Endodermal cell (in vitro differentiated cells): Measurements from ENCODE around the gene A1CF. TPM values are rescaled to one million over a fixed set of nuclear protein-coding genes. Genes with fewer than 3 reads are reported as not detected.
"Not testable (repeated sequence)": the region's sequence is repeated elsewhere in the genome, so short reads cannot be mapped to it uniquely, and the experiment has no call there.

Experiments
- DNase-seq: peaks from one replicate; pipeline ENCODE4 v3.0.0-alpha.2; 2017
- H3K27ac ChIP-seq: 2 replicates; pipeline ENCODE4 v1.5.1; 2013; ENCODE audit warnings: mild to moderate bottlenecking, low read depth, low read length, moderate library complexity
- H3K27me3 ChIP-seq: 2 replicates; pipeline ENCODE4 v1.6.1; 2013; ENCODE audit warnings: mild to moderate bottlenecking, low read length, moderate library complexity; ENCODE audit not compliant: insufficient read depth, control insufficient read depth, poor library complexity, severe bottlenecking
- H3K36me3 ChIP-seq: 2 replicates; pipeline ENCODE4 v1.7.0; 2013; ENCODE audit warnings: mild to moderate bottlenecking, low read length, moderate library complexity; ENCODE audit not compliant: control insufficient read depth, insufficient read depth
- H3K4me1 ChIP-seq: one replicate; pipeline ENCODE4 v1.7.0; 2013; ENCODE audit warnings: low read length; ENCODE audit not compliant: control insufficient read depth, insufficient read depth
- H3K4me3 ChIP-seq: 2 replicates; pipeline ENCODE4 v1.5.1; 2013; ENCODE audit warnings: mild to moderate bottlenecking, low read length, moderate library complexity
- H3K9ac ChIP-seq: 2 replicates; pipeline ENCODE4 v1.6.1; 2013; ENCODE audit warnings: mild to moderate bottlenecking, low read length, moderate library complexity; ENCODE audit not compliant: poor library complexity, severe bottlenecking; ENCODE audit errors: extremely low read depth
- H3K9me3 ChIP-seq: 2 replicates; pipeline ENCODE4 v1.6.1; 2013; ENCODE audit warnings: mild to moderate bottlenecking, low read length, moderate library complexity; ENCODE audit not compliant: control insufficient read depth
- H3K27ac Mint-ChIP-seq: 2 replicates; pipeline ENCODE4 v1.8.0; 2020; ENCODE audit warnings: mixed read lengths
- H3K27me3 Mint-ChIP-seq: 2 replicates; pipeline ENCODE4 v1.8.0; 2021; ENCODE audit warnings: mild to moderate bottlenecking, mixed read lengths; ENCODE audit not compliant: insufficient read depth
- H3K36me3 Mint-ChIP-seq: 2 replicates; pipeline ENCODE4 v1.8.0; 2020; ENCODE audit warnings: low read depth, mixed read lengths
- H3K4me1 Mint-ChIP-seq: 2 replicates; pipeline ENCODE4 v1.8.0; 2020; ENCODE audit warnings: mixed read lengths
- H3K4me3 Mint-ChIP-seq: 2 replicates; pipeline ENCODE4 v1.8.0; 2020; ENCODE audit warnings: mild to moderate bottlenecking, moderate library complexity, mixed read lengths
- H3K9me3 Mint-ChIP-seq: 2 replicates; pipeline ENCODE4 v1.8.0; 2020; ENCODE audit warnings: mild to moderate bottlenecking, mixed read lengths
- WGBS, 2 experiments: methylation state at CpG; one replicate each; pipeline versions ENCODE4 v1.1.5 to v1.1.7; 2013; ENCODE audit warnings: missing lambda C conversion rate in 2 of 2, mixed read lengths in 1 of 2; ENCODE audit not compliant: insufficient coverage in 1 of 2, insufficient read length in 1 of 2; 5-methylcytosine and 5-hydroxymethylcytosine counted together
- total RNA-seq, 2 donors: library from RNA; stranded (reverse); fragmentation: NEBNext Ultra II Directional in 1 of 2; extraction: Animal tissue kit (Norgen Biotek cat#: 25700) in 1 of 2; gene quantifications; 2 replicates in 1 of 2; 3 replicates in 1 of 2; pipeline ENCODE4 v1.2.1, GENCODE V29; 2021
- TF ChIP-seq, protein P1 (sequence below): fragments of 200-600 bp; sonication (generic); conservative IDR thresholded peaks from 2 replicates; pipeline ENCODE4 v1.5.0; 2021; ENCODE audit warnings: antibody characterized with exemption, mild to moderate bottlenecking

A1CF gene
- total RNA-seq, 2 donors from 2014 or later: 0.33 to 1.9 TPM

DNA sequence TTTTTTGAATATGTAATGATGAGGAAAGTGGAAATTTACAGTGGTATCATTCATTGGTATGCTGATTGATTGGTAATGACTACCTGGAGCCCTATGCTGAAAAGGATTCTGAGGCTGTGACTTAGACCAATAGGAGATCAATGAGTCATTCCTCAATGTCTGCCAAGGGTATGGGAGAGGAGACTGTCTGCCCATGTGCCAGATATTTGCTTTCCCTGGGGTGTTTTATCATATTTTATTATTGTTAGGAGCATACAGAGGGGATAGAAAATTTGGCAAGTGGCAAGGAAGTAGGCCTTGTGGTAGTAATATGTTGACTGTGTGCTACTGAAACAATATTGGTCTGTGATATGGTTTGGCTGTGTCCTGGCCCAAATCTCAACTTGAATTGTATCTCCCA is 90.9 kb downstream of the A1CF start:
- Mint-ChIP-seq H3K9me3 (peaks cover 3% of the 10 kb centered on the region), H3K36me3 (no peaks in the 10 kb centered on the region), H3K4me1 (no peaks in the 10 kb centered on the region), H3K4me3 (no peak overlapping the region), H3K27ac (no peak overlapping the region), H3K27me3 (no peaks in the 10 kb centered on the region)
- no peaks in the 10 kb centered on the region for H3K4me1 ChIP-seq
- H3K9ac ChIP-seq: no peak overlapping the region
- TF ChIP-seq, protein P1, sequence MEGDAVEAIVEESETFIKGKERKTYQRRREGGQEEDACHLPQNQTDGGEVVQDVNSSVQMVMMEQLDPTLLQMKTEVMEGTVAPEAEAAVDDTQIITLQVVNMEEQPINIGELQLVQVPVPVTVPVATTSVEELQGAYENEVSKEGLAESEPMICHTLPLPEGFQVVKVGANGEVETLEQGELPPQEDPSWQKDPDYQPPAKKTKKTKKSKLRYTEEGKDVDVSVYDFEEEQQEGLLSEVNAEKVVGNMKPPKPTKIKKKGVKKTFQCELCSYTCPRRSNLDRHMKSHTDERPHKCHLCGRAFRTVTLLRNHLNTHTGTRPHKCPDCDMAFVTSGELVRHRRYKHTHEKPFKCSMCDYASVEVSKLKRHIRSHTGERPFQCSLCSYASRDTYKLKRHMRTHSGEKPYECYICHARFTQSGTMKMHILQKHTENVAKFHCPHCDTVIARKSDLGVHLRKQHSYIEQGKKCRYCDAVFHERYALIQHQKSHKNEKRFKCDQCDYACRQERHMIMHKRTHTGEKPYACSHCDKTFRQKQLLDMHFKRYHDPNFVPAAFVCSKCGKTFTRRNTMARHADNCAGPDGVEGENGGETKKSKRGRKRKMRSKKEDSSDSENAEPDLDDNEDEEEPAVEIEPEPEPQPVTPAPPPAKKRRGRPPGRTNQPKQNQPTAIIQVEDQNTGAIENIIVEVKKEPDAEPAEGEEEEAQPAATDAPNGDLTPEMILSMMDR: no peak
- no peaks in the 10 kb centered on the region for H3K27me3 ChIP-seq
- H3K27ac ChIP-seq: no peak overlapping the region
- no peak for DNase-seq
- H3K9me3 ChIP-seq: no peaks in the 10 kb centered on the region
- H3K36me3 ChIP-seq: no peaks in the 10 kb centered on the region
- H3K4me3 ChIP-seq: no peak overlapping the region

DNA sequence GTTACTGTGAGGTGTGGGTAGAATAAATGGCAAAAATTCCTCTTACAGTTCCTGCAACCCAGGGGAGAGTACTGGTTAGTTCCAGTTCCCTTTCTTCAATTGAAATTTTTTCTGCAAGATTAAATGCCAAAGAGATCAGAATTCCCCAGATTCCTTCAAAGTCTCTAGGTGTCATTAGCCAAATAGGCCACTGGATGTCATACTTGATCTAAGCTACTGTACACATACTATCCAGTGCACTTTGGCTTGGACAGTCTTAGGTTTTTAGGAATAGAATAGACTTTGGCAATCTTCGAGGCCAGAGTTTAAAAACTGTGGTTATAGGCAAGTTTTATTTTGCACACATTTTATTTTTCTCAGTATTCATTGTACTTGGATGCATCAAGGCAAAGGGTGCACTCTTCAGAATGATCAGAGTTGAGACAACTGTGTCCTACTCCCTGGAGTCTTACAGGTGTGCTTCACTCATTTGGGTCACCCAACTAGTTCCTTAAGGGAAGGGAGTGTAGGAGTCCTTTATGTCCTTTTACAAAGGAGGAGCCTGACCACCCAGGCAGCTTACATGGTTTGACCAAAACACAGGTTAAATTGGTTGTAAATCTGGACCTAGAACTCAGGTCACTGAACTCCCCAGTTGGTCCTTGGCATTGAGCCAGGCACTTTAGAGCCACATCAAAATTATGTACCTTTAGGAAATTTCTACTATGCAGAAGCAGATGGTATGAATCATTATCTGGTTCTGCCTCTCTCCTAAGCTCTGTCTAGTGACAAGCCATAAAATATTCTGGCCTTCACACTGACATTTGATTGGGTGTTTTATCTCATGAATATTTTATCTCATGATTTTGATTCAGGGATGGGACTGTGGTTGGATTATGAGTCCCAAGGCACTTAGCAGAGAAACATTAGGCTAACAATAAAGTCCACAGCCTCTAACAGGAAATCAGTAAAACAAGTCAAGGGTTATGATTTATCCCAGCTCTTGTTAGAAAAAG is 96.2 kb downstream of the A1CF start:
- TF ChIP-seq, protein P1: peak; percentile 70
- DNase-seq: no peak

DNA sequence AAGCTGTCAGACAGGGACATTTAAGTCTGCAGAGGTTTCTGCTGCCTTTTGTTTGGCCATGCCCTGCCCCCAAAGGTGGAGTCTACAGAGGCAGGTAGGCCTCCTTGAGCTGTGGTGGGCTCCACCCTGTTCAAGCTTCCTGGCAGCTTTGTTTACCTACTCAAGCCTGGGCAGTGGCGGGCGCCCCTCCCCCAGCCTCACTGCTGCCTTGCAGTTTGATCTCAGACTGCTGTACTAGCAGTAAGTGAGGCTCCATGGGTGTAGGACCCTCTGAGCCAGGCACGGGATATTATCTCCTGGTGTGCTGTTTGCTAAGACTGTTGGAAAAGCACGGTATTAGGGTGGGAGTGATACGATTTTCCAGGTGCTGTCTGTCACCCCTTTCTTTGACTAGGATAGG is 97.5 kb downstream of the A1CF start:
- not testable (repeated sequence) for H3K4me1 ChIP-seq, H3K4me3 ChIP-seq, H3K27me3 ChIP-seq, H3K9me3 ChIP-seq, H3K27ac ChIP-seq, H3K36me3 Mint-ChIP-seq, H3K9ac ChIP-seq, H3K36me3 ChIP-seq, H3K27me3 Mint-ChIP-seq
- H3K9me3 Mint-ChIP-seq: peaks cover 20% of the 10 kb centered on the region
- H3K4me1 Mint-ChIP-seq: peaks cover 14% of the 10 kb centered on the region
- 55 to 80% methylated on average over 1 to 5 of the region's 5 CpGs for WGBS, 2 experiments
- DNase-seq: peak; percentile 75
- peak overlapping the region; percentile 64 for H3K27ac Mint-ChIP-seq
- H3K4me3 Mint-ChIP-seq: peak overlapping the region; percentile 14

More for the DNA sequence above, 96.2 kb downstream of the A1CF start:
- H3K27me3 ChIP-seq: no peaks in the 10 kb centered on the region
- Mint-ChIP-seq H3K9me3 (peaks cover 20% of the 10 kb centered on the region), H3K27ac (no peak overlapping the region), H3K27me3 (peaks cover 3% of the 10 kb centered on the region), H3K4me1 (peaks cover 14% of the 10 kb centered on the region), H3K36me3 (peaks cover 2% of the 10 kb centered on the region), H3K4me3 (no peak overlapping the region)
- WGBS, 2 experiments: 56 to 60% methylated on average over 1 of the region's 1 CpG
- no peaks in the 10 kb centered on the region for H3K9me3 ChIP-seq
- no peaks in the 10 kb centered on the region for H3K36me3 ChIP-seq
- no peaks in the 10 kb centered on the region for H3K4me1 ChIP-seq
- no peak overlapping the region for H3K4me3 ChIP-seq
- H3K27ac ChIP-seq: no peak overlapping the region
- no peak overlapping the region for H3K9ac ChIP-seq

DNA sequence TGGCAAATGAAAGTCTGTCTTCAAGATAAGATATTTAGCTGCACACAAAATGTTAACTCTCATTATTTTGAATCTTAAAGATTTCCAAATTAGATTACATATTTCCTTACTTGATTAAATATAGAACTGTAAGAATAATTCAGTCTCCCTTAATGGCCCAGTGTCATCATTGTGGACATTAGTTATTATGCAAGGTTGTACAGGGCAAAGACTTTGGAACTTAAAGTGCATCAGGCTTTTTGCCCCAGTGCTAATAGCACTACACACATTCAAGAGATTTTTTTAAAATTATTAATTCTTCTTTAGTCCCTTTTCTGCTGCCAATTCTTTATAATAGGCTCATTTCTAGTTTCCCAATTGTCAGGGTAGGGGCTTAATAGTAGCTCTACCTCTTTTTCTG is 103.4 kb downstream of the A1CF start:
- not testable (repeated sequence) for H3K27me3 ChIP-seq, H3K4me3 ChIP-seq, H3K4me3 Mint-ChIP-seq, H3K36me3 ChIP-seq, H3K9ac ChIP-seq, H3K27ac Mint-ChIP-seq, DNase-seq, H3K9me3 ChIP-seq, H3K27ac ChIP-seq, H3K27me3 Mint-ChIP-seq, H3K9me3 Mint-ChIP-seq, H3K36me3 Mint-ChIP-seq, H3K4me1 ChIP-seq, H3K4me1 Mint-ChIP-seq

DNA sequence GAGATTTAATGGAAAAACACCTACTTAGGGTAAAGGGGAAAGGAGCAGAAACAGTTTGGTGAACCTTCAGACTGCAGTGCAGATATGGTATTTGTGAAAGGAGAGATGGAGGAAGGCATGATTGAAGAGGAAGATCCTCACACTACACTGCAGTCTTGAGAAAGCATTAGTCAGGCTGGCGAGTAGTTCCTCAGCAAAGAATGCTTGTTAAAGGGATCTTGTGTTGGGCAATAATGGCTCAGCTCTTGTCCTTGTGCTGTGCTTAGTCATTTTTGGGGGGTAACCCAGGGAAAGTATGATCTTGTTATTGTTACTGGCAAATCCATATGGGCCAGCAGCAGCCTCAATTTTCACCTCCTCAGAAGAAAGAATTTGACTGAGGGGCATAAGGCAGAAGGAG is 105.4 kb downstream of the A1CF start:
- not testable (repeated sequence) for DNase-seq, H3K36me3 Mint-ChIP-seq, H3K9me3 Mint-ChIP-seq, H3K27ac ChIP-seq, H3K4me1 Mint-ChIP-seq, H3K9ac ChIP-seq, H3K4me3 ChIP-seq, H3K27ac Mint-ChIP-seq, H3K4me1 ChIP-seq, H3K4me3 Mint-ChIP-seq, H3K27me3 ChIP-seq, H3K36me3 ChIP-seq, H3K27me3 Mint-ChIP-seq, H3K9me3 ChIP-seq
- WGBS, 2 experiments: 82% methylated on average over 1 of the region's 1 CpG; no CpG with 5 or more reads in 1 of the 2 experiments

DNA sequence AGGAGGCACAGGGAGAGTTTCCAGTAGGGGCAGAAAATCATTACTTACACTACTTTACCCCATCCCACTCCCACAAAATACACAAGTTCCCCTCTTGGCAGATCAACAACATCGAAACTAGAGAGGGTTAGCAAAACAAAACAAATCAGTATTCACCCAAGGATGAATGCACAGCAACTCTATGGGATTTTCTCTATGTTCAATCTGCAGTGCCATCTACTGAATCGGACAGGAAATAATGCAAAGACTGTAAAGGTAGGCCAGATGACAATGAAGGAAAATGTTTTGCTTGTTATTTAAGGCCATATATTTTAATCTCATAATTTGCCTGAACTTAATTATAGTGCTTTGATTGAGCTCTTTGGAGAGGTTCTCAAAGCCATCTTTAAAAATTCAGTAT is 110.6 kb downstream of the A1CF start:
- DNase-seq, H3K9me3 Mint-ChIP-seq, H3K27ac ChIP-seq, H3K36me3 Mint-ChIP-seq, H3K36me3 ChIP-seq, H3K4me3 ChIP-seq, H3K4me1 ChIP-seq, H3K9me3 ChIP-seq, H3K27me3 ChIP-seq, H3K27me3 Mint-ChIP-seq, H3K27ac Mint-ChIP-seq, H3K4me1 Mint-ChIP-seq, H3K9ac ChIP-seq, H3K4me3 Mint-ChIP-seq: not testable (repeated sequence)
- 85% methylated on average over 1 of the region's 2 CpGs; no CpG with 5 or more reads in 1 of the 2 experiments for WGBS, 2 experiments
